ENCODE measurements around the gene TMEM108.
A peak's percentile ranks its signal among the peaks of the same experiment; 100 is the strongest.

Gene TMEM108

GRCh38 chr3:133167340-133168024 is 129.3 kb downstream of the TMEM108 start:
- no peak for DNase-seq (ENCODE audit: low read depth)

GRCh38 chr3:133168025-133168401 is 129.8 kb downstream of the TMEM108 start:
- DNase-seq (ENCODE audit: low read depth): no peak

GRCh38 chr3:133169331-133170068 is 131.3 kb downstream of the TMEM108 start:
- no peak for DNase-seq (ENCODE audit: low read depth)

GRCh38 chr3:133171831-133172230 is 133.6 kb downstream of the TMEM108 start:
- DNase-seq (ENCODE audit: low read depth): no peak

GRCh38 chr3:133181392-133182150 is 143.4 kb downstream of the TMEM108 start:
- no peak for DNase-seq (ENCODE audit: low read depth)

- no peak for DNase-seq (ENCODE audit: low read depth)
Measured at GRCh38 chr3:133187870-133188379, 149.7 kb downstream of the TMEM108 start.

- DNase-seq (ENCODE audit: low read depth): no peak
Measured at GRCh38 chr3:133188996-133189395, 150.8 kb downstream of the TMEM108 start.

GRCh38 chr3:133189893-133190292 is 151.7 kb downstream of the TMEM108 start:
- no peak for DNase-seq (ENCODE audit: low read depth)

GRCh38 chr3:133191818-133192217 is 153.6 kb downstream of the TMEM108 start:
- DNase-seq (ENCODE audit: low read depth): no peak

- no peak for DNase-seq (ENCODE audit: low read depth)
Measured at GRCh38 chr3:133192363-133192945, 154.3 kb downstream of the TMEM108 start.

GRCh38 chr3:133192967-133193366 is 154.8 kb downstream of the TMEM108 start:
- no peak for DNase-seq (ENCODE audit: low read depth)

- no peak for DNase-seq (ENCODE audit: low read depth)
Measured at GRCh38 chr3:133196527-133196926, 158.3 kb downstream of the TMEM108 start.

GRCh38 chr3:133197619-133198018 is 159.4 kb downstream of the TMEM108 start:
- DNase-seq (ENCODE audit: low read depth): no peak

GRCh38 chr3:133206921-133207320 is 168.7 kb downstream of the TMEM108 start:
- DNase-seq (ENCODE audit: low read depth): no peak

GRCh38 chr3:133208184-133208583 is 170.0 kb downstream of the TMEM108 start:
- DNase-seq (ENCODE audit: low read depth): no peak

- DNase-seq (ENCODE audit: low read depth): peak; percentile 14
Measured at GRCh38 chr3:133209871-133210550, 171.8 kb downstream of the TMEM108 start.

- DNase-seq (ENCODE audit: low read depth): no peak
Measured at GRCh38 chr3:133210656-133211055, 172.5 kb downstream of the TMEM108 start.

- no peak for DNase-seq (ENCODE audit: low read depth)
Measured at GRCh38 chr3:133211449-133211848, 173.3 kb downstream of the TMEM108 start.

- no peak for DNase-seq (ENCODE audit: low read depth)
Measured at GRCh38 chr3:133211856-133212255, 173.7 kb downstream of the TMEM108 start.

- DNase-seq (ENCODE audit: low read depth): no peak
Measured at GRCh38 chr3:133213937-133214336, 175.7 kb downstream of the TMEM108 start.

- no peak for DNase-seq (ENCODE audit: low read depth)
Measured at GRCh38 chr3:133227813-133228212, 189.6 kb downstream of the TMEM108 start.

- DNase-seq (ENCODE audit: low read depth): no peak
Measured at GRCh38 chr3:133230195-133230594, 192.0 kb downstream of the TMEM108 start.
